GM18858 (cell line): Measurements from ENCODE around the gene ORC3.
"Not testable (repeated sequence)": the region's sequence is repeated elsewhere in the genome, so short reads cannot be mapped to it uniquely, and the experiment has no call there.

Experiments
- ATAC-seq: cut with Tn5 transposase; IDR thresholded peaks from one replicate; pipeline ENCODE4 v1.9.1; 2021; ENCODE audit not compliant: unreplicated experiment

The ORC3 gene

GRCh38 chr6:87658516-87658915 lies 68.6 kb downstream of the ORC3 start:
- no peak for ATAC-seq

GRCh38 chr6:87660226-87660911 lies 70.4 kb downstream of the ORC3 start:
- no peak for ATAC-seq

GRCh38 chr6:87661016-87661415 lies 71.1 kb downstream of the ORC3 start:
- no peak for ATAC-seq

- no peak for ATAC-seq
Measured at GRCh38 chr6:87661503-87661902, 71.6 kb downstream of the ORC3 start.

- no peak for ATAC-seq
Measured at GRCh38 chr6:87663434-87663833, 73.5 kb downstream of the ORC3 start.

GRCh38 chr6:87664921-87665485 lies 75.1 kb downstream of the ORC3 start:
- no peak for ATAC-seq

GRCh38 chr6:87667032-87667431 lies 77.1 kb downstream of the ORC3 start:
- no peak for ATAC-seq

GRCh38 chr6:87668013-87668412 lies 78.1 kb downstream of the ORC3 start:
- no peak for ATAC-seq

- ATAC-seq = no peak
Measured at GRCh38 chr6:87669051-87669450, 79.1 kb downstream of the ORC3 start.

GRCh38 chr6:87670707-87671106 lies 80.8 kb downstream of the ORC3 start:
- ATAC-seq = no peak

- ATAC-seq = no peak
Measured at GRCh38 chr6:87671555-87672029, 81.7 kb downstream of the ORC3 start.

- no peak for ATAC-seq
Measured at GRCh38 chr6:87672641-87673040, 82.7 kb downstream of the ORC3 start.

- no peak for ATAC-seq
Measured at GRCh38 chr6:87673237-87673636, 83.3 kb downstream of the ORC3 start.

GRCh38 chr6:87674290-87674689 lies 84.4 kb downstream of the ORC3 start:
- no peak for ATAC-seq

- ATAC-seq = no peak
Measured at GRCh38 chr6:87675004-87675681, 85.2 kb downstream of the ORC3 start.

GRCh38 chr6:87682310-87682709 lies 92.4 kb downstream of the ORC3 start:
- ATAC-seq = peak; percentile 64

GRCh38 chr6:87683890-87684289 lies 94.0 kb downstream of the ORC3 start:
- ATAC-seq = no peak

- no peak for ATAC-seq
Measured at GRCh38 chr6:87684895-87685654, 95.1 kb downstream of the ORC3 start.

- not testable (repeated sequence) for ATAC-seq
Measured at GRCh38 chr6:87686636-87687205, 96.8 kb downstream of the ORC3 start.

GRCh38 chr6:87687296-87687695 lies 97.4 kb downstream of the ORC3 start:
- no peak for ATAC-seq

- ATAC-seq = not testable (repeated sequence)
Measured at GRCh38 chr6:87687893-87688292, 98.0 kb downstream of the ORC3 start.
